ENCODE data around the gene FAM180A.

The FAM180A gene

DNA sequence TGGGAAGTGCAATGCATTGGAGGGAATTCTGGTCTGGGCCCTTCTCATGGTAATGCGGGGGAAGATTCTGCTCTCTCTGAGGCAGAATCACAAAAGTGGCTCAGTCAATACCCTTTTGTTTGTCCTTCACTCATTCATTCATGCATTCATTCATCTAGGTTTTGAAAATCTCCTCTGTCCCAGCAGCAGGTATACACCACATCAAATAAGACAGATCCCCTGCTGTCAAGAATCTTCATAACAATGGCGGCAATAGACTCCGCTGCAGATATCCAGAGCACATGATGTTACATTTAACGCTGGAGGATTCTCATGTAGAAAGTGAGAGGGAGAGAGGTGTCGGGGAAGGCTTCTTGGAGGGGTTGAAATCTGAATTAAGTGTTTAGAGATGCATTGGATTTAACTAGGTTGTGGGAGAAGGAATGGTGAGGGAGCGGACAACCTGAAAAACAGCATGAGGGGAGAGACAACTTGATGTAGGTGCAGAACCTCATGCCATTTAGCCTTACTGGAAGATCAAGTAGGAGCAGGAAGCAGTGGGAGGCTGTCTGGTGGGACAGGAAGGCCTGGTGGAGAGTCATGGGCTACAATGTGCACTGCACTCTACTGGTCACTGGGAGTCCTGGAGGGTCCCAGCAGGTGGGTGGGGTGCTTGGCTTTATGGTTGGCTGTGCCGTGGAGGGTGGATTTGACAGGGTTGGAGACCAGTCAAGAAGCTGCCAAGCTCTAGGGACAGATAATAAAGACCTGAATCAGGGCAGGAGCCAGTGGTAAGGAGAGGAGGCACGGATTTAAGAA lies 5.2 kb upstream of the FAM180A start:
- Histone ChIP-seq H3K9ac (ENCODE audit: insufficient read length, low read depth) (no peak overlapping the region), H3K9me3 (ENCODE audit: insufficient read depth, low read length) (peaks cover 12% of the 10 kb centered on the region; the same call in 1 of the 2 replicates), H3K27me3 (ENCODE audit: insufficient read depth, insufficient read length) (no peaks in the 10 kb centered on the region), H3K4me3 (ENCODE audit: insufficient read length, low read depth) (no peak overlapping the region), H3K36me3 (ENCODE audit: insufficient read depth, insufficient read length, low read length) (no peaks in the 10 kb centered on the region), H3K4me1 (ENCODE audit: insufficient read depth, insufficient read length) (no peaks in the 10 kb centered on the region)
- no peak for TF ChIP-seq SUZ12 (IDR thresholded peaks at IDR 0.05; ENCODE audit: extremely low read depth, insufficient read depth, insufficient read length)
- no peak for TF ChIP-seq ZNF274 (IDR thresholded peaks at IDR 0.05; ENCODE audit: low read depth, low read length)
- DNase-seq (ENCODE audit: low read depth, low spot score) = peak; percentile 52

DNA sequence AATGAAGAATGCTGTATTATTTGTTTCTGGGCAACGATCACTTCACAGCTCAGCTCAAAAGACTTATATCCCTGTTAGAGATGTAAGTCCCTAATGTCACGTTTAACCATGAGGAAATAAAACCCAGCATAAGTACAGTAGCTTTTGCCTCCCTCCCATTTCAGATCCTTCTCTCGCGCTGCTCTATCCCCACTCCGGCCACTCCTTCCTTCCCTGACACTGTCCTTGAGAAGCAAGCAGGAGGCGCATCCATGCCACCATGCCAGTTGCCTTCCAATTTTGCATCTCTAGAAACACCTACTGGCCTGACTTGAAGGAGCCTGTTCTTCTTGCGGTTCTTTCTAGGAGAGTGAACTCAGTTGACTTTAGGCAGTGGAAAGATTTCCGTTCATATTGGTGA lies 1.2 kb downstream of the FAM180A start:
- Histone ChIP-seq H3K27me3 (ENCODE audit: insufficient read depth, insufficient read length) (no peaks in the 10 kb centered on the region), H3K4me1 (ENCODE audit: insufficient read depth, insufficient read length) (no peaks in the 10 kb centered on the region), H3K4me3 (ENCODE audit: insufficient read length, low read depth) (no peak overlapping the region), H3K9ac (ENCODE audit: insufficient read length, low read depth) (no peak overlapping the region), H3K9me3 (ENCODE audit: insufficient read depth, low read length) (no peaks in the 10 kb centered on the region; the same call in 1 of the 2 replicates), H3K36me3 (ENCODE audit: insufficient read depth, insufficient read length, low read length) (no peaks in the 10 kb centered on the region)
- no peak for DNase-seq (ENCODE audit: low read depth, low spot score)
- no peak for TF ChIP-seq YY1 (IDR thresholded peaks at IDR 0.05; ENCODE audit: insufficient read depth, insufficient read length)
- no peak for TF ChIP-seq ZNF274 (IDR thresholded peaks at IDR 0.05; ENCODE audit: low read depth, low read length)
- TF ChIP-seq SUZ12 (IDR thresholded peaks at IDR 0.05; ENCODE audit: extremely low read depth, insufficient read depth, insufficient read length) = no peak

GRCh38 chr7:135745703-135746312 lies 2.8 kb downstream of the FAM180A start:
- Histone ChIP-seq H3K27me3 (ENCODE audit: insufficient read depth, insufficient read length) (no peaks in the 10 kb centered on the region), H3K9ac (ENCODE audit: insufficient read length, low read depth) (no peak overlapping the region), H3K36me3 (ENCODE audit: insufficient read depth, insufficient read length, low read length) (no peaks in the 10 kb centered on the region), H3K9me3 (ENCODE audit: insufficient read depth, low read length) (no peaks in the 10 kb centered on the region), H3K4me3 (ENCODE audit: insufficient read length, low read depth) (no peak overlapping the region), H3K4me1 (ENCODE audit: insufficient read depth, insufficient read length) (no peaks in the 10 kb centered on the region)
- TF ChIP-seq ZNF274 (IDR thresholded peaks at IDR 0.05; ENCODE audit: low read depth, low read length) = no peak
- TF ChIP-seq SUZ12 (IDR thresholded peaks at IDR 0.05; ENCODE audit: extremely low read depth, insufficient read depth, insufficient read length) = no peak
- no peak for TF ChIP-seq YY1 (IDR thresholded peaks at IDR 0.05; ENCODE audit: insufficient read depth, insufficient read length)
- no peak for DNase-seq (ENCODE audit: low read depth, low spot score)

GRCh38 chr7:135744938-135745702 lies 3.5 kb downstream of the FAM180A start:
- DNase-seq (ENCODE audit: low read depth, low spot score) = no peak
- H3K4me3 ChIP-seq (ENCODE audit: insufficient read length, low read depth) = no peak overlapping the region
- H3K9me3 ChIP-seq (ENCODE audit: insufficient read depth, low read length) = no peaks in the 10 kb centered on the region
- H3K4me1 ChIP-seq (ENCODE audit: insufficient read depth, insufficient read length) = no peaks in the 10 kb centered on the region
- H3K9ac ChIP-seq (ENCODE audit: insufficient read length, low read depth) = no peak overlapping the region
- TF ChIP-seq SUZ12 (IDR thresholded peaks at IDR 0.05; ENCODE audit: extremely low read depth, insufficient read depth, insufficient read length) (no peak), YY1 (IDR thresholded peaks at IDR 0.05; ENCODE audit: insufficient read depth, insufficient read length) (no peak), ZNF274 (IDR thresholded peaks at IDR 0.05; ENCODE audit: low read depth, low read length) (no peak)
- H3K27me3 ChIP-seq (ENCODE audit: insufficient read depth, insufficient read length) = no peaks in the 10 kb centered on the region
- H3K36me3 ChIP-seq (ENCODE audit: insufficient read depth, insufficient read length, low read length) = no peaks in the 10 kb centered on the region

DNA sequence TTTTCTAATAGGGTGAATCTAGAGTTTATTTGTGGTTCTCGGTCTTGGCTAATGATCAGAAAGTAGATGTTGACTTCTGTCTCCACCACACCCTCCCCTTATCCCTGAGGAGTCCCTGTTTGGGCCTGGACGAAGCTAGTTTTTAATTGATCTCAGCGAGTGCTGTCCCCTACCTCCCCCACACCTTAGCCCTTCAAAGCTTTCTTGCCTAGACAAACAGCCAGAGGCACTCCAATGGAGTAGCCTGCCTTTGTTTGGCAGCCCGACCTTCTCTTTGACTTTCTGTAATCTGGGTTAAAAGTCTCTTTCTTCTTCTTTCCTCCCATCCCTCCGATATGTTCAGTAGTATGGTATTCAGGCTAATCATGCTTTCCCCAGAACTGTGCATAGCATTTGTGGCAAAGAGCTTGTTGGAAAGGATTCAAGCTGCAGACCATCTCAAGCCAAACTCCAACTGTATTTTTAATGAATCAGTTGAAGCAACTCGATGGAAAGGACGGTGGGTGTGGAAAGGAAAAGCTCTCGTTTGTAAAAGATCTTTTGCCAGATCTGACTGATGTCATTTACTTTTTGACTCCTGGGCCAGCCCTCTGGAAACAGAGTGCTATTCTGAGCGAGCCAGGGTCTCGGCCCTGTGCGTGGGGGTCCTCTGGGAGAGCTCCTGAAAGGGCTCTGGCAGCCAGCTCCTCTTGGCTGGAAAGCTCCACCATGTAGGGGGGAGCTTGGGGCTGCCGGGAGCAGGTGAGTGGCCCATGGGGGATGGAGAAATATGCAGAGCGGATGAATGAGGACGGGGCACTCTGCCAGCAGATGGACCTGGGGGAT lies 4.5 kb downstream of the FAM180A start:
- no peak overlapping the region for H3K9ac ChIP-seq (ENCODE audit: insufficient read length, low read depth)
- H3K9me3 ChIP-seq (ENCODE audit: insufficient read depth, low read length) = no peaks in the 10 kb centered on the region
- TF ChIP-seq ZNF274 (IDR thresholded peaks at IDR 0.05; ENCODE audit: low read depth, low read length) = no peak
- TF ChIP-seq YY1 (IDR thresholded peaks at IDR 0.05; ENCODE audit: insufficient read depth, insufficient read length) = no peak
- no peak for TF ChIP-seq SUZ12 (IDR thresholded peaks at IDR 0.05; ENCODE audit: extremely low read depth, insufficient read depth, insufficient read length)
- H3K4me3 ChIP-seq (ENCODE audit: insufficient read length, low read depth) = no peak overlapping the region
- H3K27me3 ChIP-seq (ENCODE audit: insufficient read depth, insufficient read length) = no peaks in the 10 kb centered on the region
- H3K4me1 ChIP-seq (ENCODE audit: insufficient read depth, insufficient read length) = no peaks in the 10 kb centered on the region
- no peak for DNase-seq (ENCODE audit: low read depth, low spot score)
- no peaks in the 10 kb centered on the region for H3K36me3 ChIP-seq (ENCODE audit: insufficient read depth, insufficient read length, low read length)

DNA sequence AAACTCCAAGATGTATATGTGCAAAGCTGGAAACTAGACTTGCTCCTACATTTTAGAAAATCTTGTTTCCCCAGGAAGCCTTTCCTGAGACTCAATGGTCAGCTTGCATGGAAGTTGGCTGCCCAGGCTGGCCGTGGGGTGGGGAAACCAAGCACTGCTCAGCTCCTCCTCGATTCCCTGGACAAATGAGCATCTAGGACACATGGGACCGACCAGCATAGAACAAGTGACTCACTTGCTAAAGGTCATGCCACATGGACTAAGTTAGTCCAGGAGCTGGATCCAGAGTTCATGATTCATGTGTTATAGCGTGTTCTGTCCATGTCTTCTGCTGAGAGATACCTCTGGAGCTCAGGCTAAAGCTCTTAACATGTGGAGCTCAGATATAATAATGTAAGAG lies 6.2 kb downstream of the FAM180A start:
- no peaks in the 10 kb centered on the region for H3K4me1 ChIP-seq (ENCODE audit: insufficient read depth, insufficient read length)
- no peak for TF ChIP-seq SUZ12 (IDR thresholded peaks at IDR 0.05; ENCODE audit: extremely low read depth, insufficient read depth, insufficient read length)
- no peak for TF ChIP-seq YY1 (IDR thresholded peaks at IDR 0.05; ENCODE audit: insufficient read depth, insufficient read length)
- no peak for TF ChIP-seq ZNF274 (IDR thresholded peaks at IDR 0.05; ENCODE audit: low read depth, low read length)
- H3K9ac ChIP-seq (ENCODE audit: insufficient read length, low read depth) = no peak overlapping the region
- no peaks in the 10 kb centered on the region for H3K36me3 ChIP-seq (ENCODE audit: insufficient read depth, insufficient read length, low read length)
- no peaks in the 10 kb centered on the region for H3K9me3 ChIP-seq (ENCODE audit: insufficient read depth, low read length)
- H3K4me3 ChIP-seq (ENCODE audit: insufficient read length, low read depth) = no peak overlapping the region
- H3K27me3 ChIP-seq (ENCODE audit: insufficient read depth, insufficient read length) = no peaks in the 10 kb centered on the region
- no peak for DNase-seq (ENCODE audit: low read depth, low spot score)
